ENCODE data around the gene BRF1. TPM values are rescaled to one million over a fixed set of nuclear protein-coding genes. Genes with fewer than 3 reads are reported as not detected.

BRF1 gene
- total and polyA plus RNA-seq, 9 donors, result 20.4 to 47.3 (median 37.1) TPM

DNA sequence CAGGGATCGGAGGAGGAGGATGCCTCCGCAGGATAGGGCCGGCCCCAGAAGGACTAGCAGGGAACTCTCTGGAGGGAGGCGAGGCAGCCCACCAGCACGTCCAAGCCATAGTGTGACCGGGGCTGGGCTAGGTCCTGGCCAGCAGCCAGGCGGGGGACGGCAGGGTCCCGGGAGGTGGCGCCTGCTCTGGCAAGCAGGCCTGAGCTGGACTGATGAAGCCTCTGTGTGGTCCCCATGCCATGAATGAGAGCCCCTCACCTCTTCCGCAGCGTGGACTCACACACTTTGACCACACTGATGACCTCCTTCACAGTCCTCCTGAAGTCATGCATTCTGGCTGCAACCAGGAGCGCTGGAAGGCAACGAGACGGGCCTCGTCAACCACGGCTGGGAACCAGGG, 72.2 kb downstream of the BRF1 start:
- Histone ChIP-seq H3K4me1 (ENCODE audit: insufficient read depth) (no peaks in the 10 kb centered on the region), H3K36me3 (no peaks in the 10 kb centered on the region), H3K27me3 (no peaks in the 10 kb centered on the region), H3K9me3 (no peaks in the 10 kb centered on the region), H3K4me3 (no peak overlapping the region), H3K27ac (no peak overlapping the region)
- intact Hi-C loops (cut with DNase I), result no loop called here
- TF ChIP-seq EP300 (IDR thresholded peaks at IDR 0.05), result no peak
- TF ChIP-seq POLR2A (IDR thresholded peaks at IDR 0.05), result no peak
- TF ChIP-seq, protein P1, sequence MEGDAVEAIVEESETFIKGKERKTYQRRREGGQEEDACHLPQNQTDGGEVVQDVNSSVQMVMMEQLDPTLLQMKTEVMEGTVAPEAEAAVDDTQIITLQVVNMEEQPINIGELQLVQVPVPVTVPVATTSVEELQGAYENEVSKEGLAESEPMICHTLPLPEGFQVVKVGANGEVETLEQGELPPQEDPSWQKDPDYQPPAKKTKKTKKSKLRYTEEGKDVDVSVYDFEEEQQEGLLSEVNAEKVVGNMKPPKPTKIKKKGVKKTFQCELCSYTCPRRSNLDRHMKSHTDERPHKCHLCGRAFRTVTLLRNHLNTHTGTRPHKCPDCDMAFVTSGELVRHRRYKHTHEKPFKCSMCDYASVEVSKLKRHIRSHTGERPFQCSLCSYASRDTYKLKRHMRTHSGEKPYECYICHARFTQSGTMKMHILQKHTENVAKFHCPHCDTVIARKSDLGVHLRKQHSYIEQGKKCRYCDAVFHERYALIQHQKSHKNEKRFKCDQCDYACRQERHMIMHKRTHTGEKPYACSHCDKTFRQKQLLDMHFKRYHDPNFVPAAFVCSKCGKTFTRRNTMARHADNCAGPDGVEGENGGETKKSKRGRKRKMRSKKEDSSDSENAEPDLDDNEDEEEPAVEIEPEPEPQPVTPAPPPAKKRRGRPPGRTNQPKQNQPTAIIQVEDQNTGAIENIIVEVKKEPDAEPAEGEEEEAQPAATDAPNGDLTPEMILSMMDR (IDR thresholded peaks at IDR 0.05), result no peak
- WGBS, 3 donors, result 70 to 75% (median 70%) methylated on average over 17 of the region's 17 CpGs
- DNase-seq, result peak in 2 of 5 donors; percentile 18

DNA sequence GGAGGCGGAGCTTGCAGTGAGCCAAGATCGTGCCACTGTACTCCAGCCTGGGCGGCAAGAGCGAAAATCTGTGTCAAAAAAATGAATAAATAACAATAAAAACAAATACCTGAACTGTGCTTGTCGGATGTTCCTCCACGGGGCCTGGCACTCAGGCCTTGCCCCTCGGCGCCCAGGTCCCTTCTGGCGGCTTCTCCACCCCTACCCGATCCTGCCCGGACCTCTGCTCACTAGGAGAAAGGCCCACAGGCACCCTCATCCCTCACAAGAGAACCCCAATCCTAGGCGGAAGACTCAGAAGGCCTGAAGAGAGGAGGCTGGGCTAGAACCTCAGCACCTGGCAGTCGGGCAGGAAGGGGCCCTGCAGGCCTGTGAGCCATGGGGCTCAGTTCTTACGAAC, 73.5 kb downstream of the BRF1 start:
- TF ChIP-seq EP300 (IDR thresholded peaks at IDR 0.05) (no peak), POLR2A (IDR thresholded peaks at IDR 0.05) (no peak)
- TF ChIP-seq, protein P1 (IDR thresholded peaks at IDR 0.05), result no peak
- Histone ChIP-seq H3K9me3 (no peaks in the 10 kb centered on the region), H3K4me3 (no peak overlapping the region), H3K36me3 (no peaks in the 10 kb centered on the region), H3K27ac (no peak overlapping the region), H3K4me1 (ENCODE audit: insufficient read depth) (no peaks in the 10 kb centered on the region), H3K27me3 (no peaks in the 10 kb centered on the region)
- intact Hi-C loops (cut with DNase I), result no loop called here
- WGBS, 3 donors, result 94 to 98% (median 95%) methylated on average over 14 of the region's 14 CpGs
- DNase-seq, result no peak

DNA sequence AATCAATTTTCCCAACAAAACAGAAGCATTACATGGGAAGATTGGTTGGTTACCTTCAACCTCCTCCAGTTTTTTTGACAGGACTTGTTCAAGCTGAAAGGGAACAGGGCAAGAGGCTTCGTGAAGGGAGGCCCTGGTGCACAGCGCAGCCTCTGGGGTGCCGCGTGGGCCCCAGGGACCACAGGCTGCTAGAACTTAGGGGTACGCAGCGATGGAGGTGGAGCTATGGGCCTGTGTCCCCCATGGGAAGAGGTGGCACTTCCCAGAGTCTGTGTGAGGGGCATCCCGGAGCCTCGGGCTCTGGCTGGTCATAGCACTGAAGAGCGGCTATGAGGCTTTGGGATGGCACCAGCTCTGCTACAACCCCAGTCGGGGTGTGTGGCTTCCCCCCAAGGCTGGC, 74.6 kb downstream of the BRF1 start:
- Histone ChIP-seq H3K9me3 (no peaks in the 10 kb centered on the region), H3K4me3 (no peak overlapping the region), H3K36me3 (no peaks in the 10 kb centered on the region), H3K27me3 (no peaks in the 10 kb centered on the region), H3K4me1 (ENCODE audit: insufficient read depth) (no peaks in the 10 kb centered on the region), H3K27ac (no peak overlapping the region)
- intact Hi-C loops (cut with DNase I), result no loop called here
- TF ChIP-seq EP300 (IDR thresholded peaks at IDR 0.05) (no peak), POLR2A (IDR thresholded peaks at IDR 0.05) (no peak)
- TF ChIP-seq, protein P1 (IDR thresholded peaks at IDR 0.05), result no peak
- 96 to 98% (median 96%) methylated on average over 10 of the region's 10 CpGs for WGBS, 3 donors
- DNase-seq, result no peak

DNA sequence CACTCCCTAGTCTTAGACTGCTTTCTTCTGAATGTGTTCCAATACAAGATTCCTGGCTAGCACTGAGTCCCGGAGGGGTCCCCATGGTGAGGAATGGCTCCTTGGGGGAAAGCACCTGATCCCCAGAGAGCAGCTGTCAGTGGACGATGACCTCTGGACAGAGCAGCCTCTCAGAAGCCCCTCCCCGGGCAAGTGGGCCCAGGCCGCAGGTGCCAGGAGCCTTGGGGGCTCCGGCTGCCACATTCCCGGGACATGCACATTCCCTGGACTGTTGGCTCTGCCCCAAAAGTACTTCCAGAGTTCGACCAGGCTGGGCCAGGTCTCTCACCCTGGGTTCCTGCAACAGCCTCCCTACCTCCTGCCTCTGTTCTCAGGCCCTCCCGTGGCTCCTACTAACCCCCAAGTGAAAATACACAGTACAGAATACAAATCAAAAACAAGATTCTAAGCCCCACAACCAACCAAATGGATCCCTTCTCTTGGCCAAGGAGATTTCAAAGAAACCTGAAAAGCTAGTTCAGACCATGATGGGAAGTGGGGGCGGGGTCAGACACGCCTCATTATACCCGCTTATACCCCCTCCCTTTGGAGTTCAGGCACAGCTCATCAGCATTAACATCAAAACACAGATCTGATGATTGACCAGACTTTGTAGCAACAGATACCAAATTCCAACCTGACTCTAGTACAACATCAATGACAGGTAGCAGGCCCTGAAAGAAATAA, 75.8 kb downstream of the BRF1 start:
- Histone ChIP-seq H3K4me3 (no peak overlapping the region), H3K4me1 (ENCODE audit: insufficient read depth) (no peaks in the 10 kb centered on the region), H3K27ac (no peak overlapping the region), H3K9me3 (no peaks in the 10 kb centered on the region), H3K27me3 (no peaks in the 10 kb centered on the region), H3K36me3 (no peaks in the 10 kb centered on the region)
- WGBS, 3 donors, result 85 to 88% (median 87%) methylated on average over 11 of the region's 11 CpGs
- no peak for DNase-seq
- TF ChIP-seq, protein P1 (IDR thresholded peaks at IDR 0.05), result no peak
- TF ChIP-seq POLR2A (IDR thresholded peaks at IDR 0.05) (no peak), EP300 (IDR thresholded peaks at IDR 0.05) (no peak)
- intact Hi-C loops (cut with DNase I), result no loop called here

Measured in ovary (tissue), 9 donors.